T-helper 9 cell (primary cell): ENCODE results near the gene ABCG1.
"Not testable (repeated sequence)": the region's sequence is repeated elsewhere in the genome, so short reads cannot be mapped to it uniquely, and the experiment has no call there.

Source experiments
- DNase-seq: peaks from one replicate; pipeline ENCODE4 v3.0.0-alpha.2; 2020

Gene ABCG1

DNA sequence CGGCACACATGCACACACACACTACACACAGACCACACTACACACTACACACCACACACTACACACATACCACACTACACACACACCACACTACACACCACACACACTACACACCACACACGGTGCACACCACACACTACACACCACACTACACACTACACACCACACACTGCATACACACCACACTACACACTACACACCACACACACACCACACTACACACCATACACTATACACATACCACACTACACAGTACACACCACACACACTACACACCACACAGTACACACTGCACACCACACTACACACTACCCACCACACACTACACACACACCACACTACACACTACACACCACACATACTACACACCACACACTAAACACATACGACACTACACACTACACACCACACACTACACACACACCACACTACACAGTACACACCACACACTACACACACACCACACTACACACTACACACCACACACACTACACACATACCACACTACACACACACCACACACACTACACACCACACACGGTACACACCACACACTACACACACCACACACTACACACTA, 73.7 kb downstream of the ABCG1 start:
- not testable (repeated sequence) for DNase-seq

- DNase-seq = no peak
Measured at GRCh38 chr21:42293649-42294272, 74.8 kb downstream of the ABCG1 start.

GRCh38 chr21:42294273-42294880, 75.4 kb downstream of the ABCG1 start:
- DNase-seq = no peak

- DNase-seq = no peak
Measured at GRCh38 chr21:42295845-42296244, 76.9 kb downstream of the ABCG1 start.

DNA sequence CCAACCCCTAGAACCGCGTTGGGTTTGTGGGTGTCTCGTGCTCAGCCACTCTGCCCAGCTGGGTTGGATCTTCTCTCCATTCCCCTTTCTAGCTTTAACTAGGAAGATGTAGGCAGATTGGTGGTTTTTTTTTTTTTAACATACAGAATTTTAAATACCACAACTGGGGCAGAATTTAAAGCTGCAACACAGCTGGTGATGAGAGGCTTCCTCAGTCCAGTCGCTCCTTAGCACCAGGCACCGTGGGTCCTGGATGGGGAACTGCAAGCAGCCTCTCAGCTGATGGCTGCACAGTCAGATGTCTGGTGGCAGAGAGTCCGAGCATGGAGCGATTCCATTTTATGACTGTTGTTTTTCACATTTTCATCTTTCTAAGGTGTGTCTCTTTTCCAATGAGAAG, 77.6 kb downstream of the ABCG1 start:
- DNase-seq = no peak

DNA sequence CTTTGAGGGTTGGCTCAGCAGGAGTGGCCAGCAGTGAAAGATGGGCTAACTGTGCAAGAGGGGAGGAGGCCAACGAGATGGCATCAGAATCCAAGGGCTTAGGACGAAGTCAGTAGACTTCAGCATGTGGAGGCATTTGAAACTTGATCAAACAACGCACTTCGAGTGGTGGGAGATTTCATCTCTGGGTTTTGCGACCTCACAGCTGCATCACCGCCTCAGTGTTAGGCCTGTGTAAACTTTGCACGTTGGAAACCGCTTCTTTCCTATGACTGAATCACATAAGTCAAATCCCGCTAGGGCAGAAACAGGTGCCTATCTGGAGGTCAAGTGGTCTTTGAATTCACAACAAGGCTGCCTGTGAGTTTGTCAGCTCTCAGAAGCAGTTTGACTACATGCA, 78.4 kb downstream of the ABCG1 start:
- no peak for DNase-seq

- no peak for DNase-seq
Measured at GRCh38 chr21:42298237-42298636, 79.3 kb downstream of the ABCG1 start.

- DNase-seq = no peak
Measured at GRCh38 chr21:42298657-42299056, 79.7 kb downstream of the ABCG1 start.

DNA sequence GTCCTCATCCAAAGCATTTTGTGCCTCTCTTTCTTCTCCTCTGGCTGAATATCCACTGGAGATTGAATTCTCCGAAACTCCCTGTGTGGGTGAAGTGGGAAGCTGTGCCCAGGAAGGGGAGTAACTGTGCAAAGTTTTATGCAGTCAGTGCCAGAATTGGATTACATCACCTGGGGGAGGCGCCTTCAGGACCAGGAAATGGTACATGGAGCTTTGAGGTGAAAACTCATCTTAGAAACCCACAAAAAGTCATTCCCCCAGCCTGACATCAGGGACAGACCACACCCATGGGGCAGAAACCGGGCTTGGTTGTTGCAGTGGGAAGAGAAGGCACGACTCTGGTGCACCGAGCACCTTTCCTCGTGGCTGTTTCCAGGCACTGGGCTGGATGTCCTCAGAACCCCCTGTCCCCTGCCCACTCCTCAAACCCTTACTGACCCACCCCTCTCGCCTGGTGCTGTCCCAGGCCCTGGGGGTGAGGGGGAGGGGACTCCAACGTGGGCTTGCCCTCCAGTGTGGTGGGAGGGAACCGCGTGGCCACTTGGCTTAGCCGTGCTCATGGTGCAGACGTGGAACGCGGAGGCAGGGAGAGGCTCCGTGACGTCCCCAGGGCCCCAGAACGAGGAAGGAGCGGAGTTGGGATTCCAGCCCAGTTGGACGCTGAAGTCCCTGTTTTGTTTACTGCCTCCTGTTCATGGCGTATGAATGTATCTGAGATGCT, 80.5 kb downstream of the ABCG1 start:
- DNase-seq = no peak

DNA sequence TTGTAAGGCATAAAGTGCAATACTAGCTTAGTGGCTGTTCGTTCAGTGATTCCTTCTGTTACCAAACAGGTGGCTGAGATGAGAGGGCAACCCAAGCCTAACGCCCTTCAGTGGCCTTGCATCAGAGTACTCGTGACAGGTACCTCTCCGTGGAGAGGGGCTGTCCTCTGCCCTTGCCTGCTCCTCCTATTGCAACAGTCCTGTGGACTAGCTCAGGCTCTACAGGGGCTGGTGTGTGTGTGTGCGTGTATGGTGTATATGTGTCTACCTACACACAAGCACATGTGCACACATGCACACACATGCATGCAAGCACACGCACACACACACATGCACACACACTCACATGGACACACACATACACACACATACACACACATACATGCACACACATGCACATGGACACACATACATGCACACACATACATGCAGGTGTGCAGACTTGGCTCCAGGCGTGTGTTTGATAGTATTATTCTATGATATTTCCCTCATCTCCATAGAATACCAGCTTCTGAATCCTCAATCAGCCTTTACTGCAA, 81.2 kb downstream of the ABCG1 start:
- DNase-seq = no peak

DNA sequence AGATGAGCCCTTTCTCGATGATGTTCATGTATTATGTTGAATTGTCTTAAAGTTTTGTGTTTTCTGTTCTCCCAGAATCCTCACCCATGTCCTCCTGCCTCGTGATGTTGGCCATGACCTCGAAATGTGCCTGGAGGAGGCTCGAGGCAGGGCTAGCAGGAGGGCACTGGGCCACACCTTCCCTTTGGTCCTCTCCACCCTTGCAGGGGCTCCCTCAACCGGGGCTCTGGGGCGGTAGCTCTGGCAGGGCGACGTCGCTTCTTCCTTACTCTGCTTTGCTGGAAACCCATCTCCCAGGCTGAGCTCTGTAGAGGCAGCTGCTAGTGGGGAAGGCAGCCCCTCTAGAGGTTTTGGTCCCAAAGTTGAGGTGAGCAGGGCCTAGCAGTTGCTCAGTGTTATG, 82.0 kb downstream of the ABCG1 start:
- DNase-seq = no peak

DNA sequence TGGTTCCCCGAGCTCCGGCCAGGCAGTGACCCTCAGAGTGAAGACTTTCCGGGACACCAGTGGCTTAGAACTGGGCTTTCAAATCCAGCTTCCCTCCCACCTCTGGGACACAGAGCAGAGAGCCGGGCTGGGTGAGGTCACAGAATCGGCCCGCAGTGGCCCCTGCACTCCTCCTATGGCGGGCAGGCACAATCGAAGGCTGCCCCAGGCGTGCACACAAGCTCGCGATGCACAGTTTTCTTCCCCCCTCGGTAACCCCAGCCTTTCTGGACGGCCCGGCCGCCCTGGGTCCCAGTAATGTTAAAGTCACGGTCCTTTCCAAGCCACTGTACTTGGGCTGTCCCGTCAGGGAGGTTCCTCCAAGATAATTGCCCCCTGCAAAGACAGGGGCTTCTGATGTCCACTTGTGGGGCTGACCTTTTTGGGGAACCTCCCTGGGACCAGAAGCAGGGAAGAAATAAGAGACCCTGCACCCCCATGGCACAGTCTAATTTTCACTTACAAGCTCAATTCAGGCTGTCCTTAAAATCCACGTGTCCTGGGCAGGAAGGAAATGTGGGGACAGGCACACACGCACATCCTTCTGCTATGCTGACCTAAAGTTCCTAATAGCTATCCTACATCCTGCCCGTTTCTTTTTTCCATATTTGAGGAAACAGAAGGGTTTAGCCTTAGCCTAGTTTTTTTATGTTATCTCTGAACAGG, 82.6 kb downstream of the ABCG1 start:
- no peak for DNase-seq

- DNase-seq = no peak
Measured at GRCh38 chr21:42302076-42302650, 83.2 kb downstream of the ABCG1 start.

GRCh38 chr21:42302794-42303193, 83.9 kb downstream of the ABCG1 start:
- DNase-seq = no peak

GRCh38 chr21:42303443-42303842, 84.5 kb downstream of the ABCG1 start:
- no peak for DNase-seq

GRCh38 chr21:42304556-42305454, 85.9 kb downstream of the ABCG1 start:
- DNase-seq = no peak

GRCh38 chr21:42305707-42306147, 86.8 kb downstream of the ABCG1 start:
- DNase-seq = no peak

- DNase-seq = no peak
Measured at GRCh38 chr21:42306366-42307035, 87.6 kb downstream of the ABCG1 start.

GRCh38 chr21:42307106-42307505, 88.2 kb downstream of the ABCG1 start:
- no peak for DNase-seq

DNA sequence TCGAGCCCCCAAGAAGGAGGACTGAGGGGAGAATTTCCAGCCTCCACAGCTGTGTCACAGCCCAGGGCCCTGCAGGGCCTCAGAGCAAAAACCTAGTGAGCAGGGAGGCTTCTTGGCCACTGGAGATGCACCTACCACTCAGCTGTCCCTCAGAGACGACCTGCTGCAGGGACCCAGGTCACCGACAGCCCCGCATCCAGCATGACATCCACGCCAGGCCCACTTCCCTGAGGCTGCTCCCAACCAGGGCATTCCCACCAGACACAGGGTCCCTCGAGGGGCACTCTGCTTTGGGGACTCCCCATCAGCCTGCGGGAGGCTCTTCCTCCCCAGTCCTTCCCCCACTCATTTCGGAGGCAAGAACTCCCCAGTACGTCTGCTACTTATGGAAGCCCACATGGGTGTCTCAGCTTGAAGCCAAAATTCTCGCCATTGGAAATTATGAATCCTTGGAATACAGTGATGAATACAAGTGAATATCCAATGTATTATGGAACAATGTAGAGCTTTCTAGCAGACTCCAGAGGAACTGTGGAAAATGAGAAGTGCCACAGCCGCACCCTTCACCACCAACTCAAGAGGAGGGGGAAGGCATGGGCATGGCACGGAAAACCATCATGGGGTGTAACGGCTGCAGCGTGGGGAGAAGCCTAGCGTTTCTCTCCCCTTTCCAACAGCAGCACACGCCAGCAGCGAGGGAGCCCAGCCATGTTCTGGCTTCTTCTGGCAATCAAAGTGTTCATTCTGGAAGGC, 89.4 kb downstream of the ABCG1 start:
- no peak for DNase-seq
